CD8-positive, alpha-beta memory T cell (primary cell): ENCODE results near the gene CDCA7. TPM values are rescaled to one million over a fixed set of nuclear protein-coding genes. Genes with fewer than 3 reads are reported as not detected.
"Not testable (repeated sequence)": the region's sequence is repeated elsewhere in the genome, so short reads cannot be mapped to it uniquely, and the experiment has no call there.

Experiments used
- CTCF ChIA-PET: fragments of 350-600 bp; sonication (Branson Sonifier 250); formaldehyde crosslinking; loops from one replicate; lab custom pipeline; 2021; ENCODE audit warnings: antibody characterized with exemption; lab: Charles Lee
- POLR2A ChIA-PET: fragments of 350-600 bp; sonication (Branson Sonifier 250); formaldehyde crosslinking; loops from one replicate; lab custom pipeline; 2021; ENCODE audit warnings: antibody characterized with exemption; lab: Charles Lee
- DNase-seq, 5 donors: peaks; one replicate each; pipeline versions ENCODE4 v3.0.0 to v3.0.0-alpha.2; 2020 to 2022; ENCODE audit warnings: mixed read lengths in 1 of 5
- H3K27ac ChIP-seq: one replicate; pipeline ENCODE4 v1.7.0; 2013; ENCODE audit warnings: low read depth, mild to moderate bottlenecking, low read length, moderate library complexity
- H3K27me3 ChIP-seq: 2 replicates; pipeline ENCODE4 v1.7.0; 2013; ENCODE audit warnings: low read length, mild to moderate bottlenecking; ENCODE audit not compliant: insufficient read depth, poor library complexity, severe bottlenecking
- H3K36me3 ChIP-seq: 2 replicates; pipeline ENCODE4 v1.7.0; 2013; ENCODE audit warnings: mild to moderate bottlenecking, low read length, moderate library complexity; ENCODE audit not compliant: insufficient read depth
- H3K4me1 ChIP-seq: 2 replicates; pipeline ENCODE4 v1.7.0; 2013; ENCODE audit warnings: mild to moderate bottlenecking, low read length, moderate library complexity; ENCODE audit not compliant: insufficient read depth
- H3K4me3 ChIP-seq: 2 replicates; pipeline ENCODE4 v1.7.0; 2013; ENCODE audit warnings: mild to moderate bottlenecking, low read length
- H3K9me3 ChIP-seq: 2 replicates; pipeline ENCODE4 v1.7.0; 2013; ENCODE audit warnings: mild to moderate bottlenecking, low read length
- H3K27ac Mint-ChIP-seq, 8 donors: one replicate each; pipeline ENCODE4 v1.8.0; 2020 to 2021; ENCODE audit warnings: mixed read lengths in 8 of 8, mild to moderate bottlenecking in 6 of 8, inconsistent platforms in 3 of 8, moderate library complexity in 3 of 8
- H3K27me3 Mint-ChIP-seq, 2 donors: one replicate each; pipeline ENCODE4 v1.8.0; 2020 to 2021; ENCODE audit warnings: mixed read lengths in 2 of 2, mild to moderate bottlenecking in 1 of 2, moderate library complexity in 1 of 2
- H3K36me3 Mint-ChIP-seq, 3 donors: one replicate each; pipeline ENCODE4 v1.8.0; 2020 to 2021; ENCODE audit warnings: mixed read lengths in 3 of 3, inconsistent platforms in 1 of 3, mild to moderate bottlenecking in 1 of 3
- H3K4me1 Mint-ChIP-seq, 3 donors: one replicate each; pipeline ENCODE4 v1.8.0; 2020 to 2021; ENCODE audit warnings: mixed read lengths in 3 of 3, inconsistent platforms in 1 of 3, mild to moderate bottlenecking in 1 of 3
- H3K4me3 Mint-ChIP-seq, 7 donors: one replicate each; pipeline ENCODE4 v1.8.0; 2020 to 2021; ENCODE audit warnings: mixed read lengths in 7 of 7, mild to moderate bottlenecking in 6 of 7, moderate library complexity in 4 of 7, inconsistent platforms in 2 of 7
- H3K9me3 Mint-ChIP-seq, 5 donors: one replicate each; pipeline ENCODE4 v1.8.0; 2020 to 2022; ENCODE audit warnings: mixed read lengths in 5 of 5, mild to moderate bottlenecking in 3 of 5, moderate library complexity in 2 of 5, inconsistent platforms in 1 of 5
- polyA plus RNA-seq: library from polyadenylated mRNA; unstranded; fragments of 300-500 nt; fragmentation: Illumina TruSeq; gene quantifications from one replicate; pipeline ENCODE4 v1.2.3, GENCODE V29; 2021
- total RNA-seq, 2 experiments: library from RNA; stranded (reverse); gene quantifications; one replicate each; pipeline ENCODE4 v1.2.3, GENCODE V29; 2021

The CDCA7 gene
- total and polyA plus RNA-seq, 3 experiments from 2014 or later, result 5.0 to 25.9 (median 23.5) TPM

DNA sequence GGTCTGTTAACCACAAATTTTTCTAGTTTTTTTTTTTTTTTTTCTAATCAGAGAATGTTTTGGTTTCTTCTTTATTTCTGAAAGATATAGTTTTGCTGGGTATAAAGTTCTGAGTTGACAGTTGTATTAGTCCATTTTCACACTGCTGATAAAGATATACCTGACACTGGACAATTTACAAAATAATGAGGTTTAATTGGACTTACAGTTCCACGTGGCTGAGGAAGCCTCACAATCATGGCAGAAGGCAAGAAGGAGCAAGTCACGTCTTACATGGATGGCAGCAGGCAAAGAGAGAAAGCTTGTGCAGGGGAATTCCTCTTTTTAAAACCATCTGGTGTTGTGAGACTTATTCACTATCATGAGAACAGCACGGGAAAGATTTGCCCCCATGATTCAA lies 21.7 kb upstream of the CDCA7 start:
- Mint-ChIP-seq H3K9me3 (peaks cover 38 to 51% (median 43%) of the 10 kb centered on the region in 5 donors), H3K27me3 (peaks cover 10 to 22% of the 10 kb centered on the region in 2 donors)
- POLR2A ChIA-PET, result not testable (repeated sequence)

DNA sequence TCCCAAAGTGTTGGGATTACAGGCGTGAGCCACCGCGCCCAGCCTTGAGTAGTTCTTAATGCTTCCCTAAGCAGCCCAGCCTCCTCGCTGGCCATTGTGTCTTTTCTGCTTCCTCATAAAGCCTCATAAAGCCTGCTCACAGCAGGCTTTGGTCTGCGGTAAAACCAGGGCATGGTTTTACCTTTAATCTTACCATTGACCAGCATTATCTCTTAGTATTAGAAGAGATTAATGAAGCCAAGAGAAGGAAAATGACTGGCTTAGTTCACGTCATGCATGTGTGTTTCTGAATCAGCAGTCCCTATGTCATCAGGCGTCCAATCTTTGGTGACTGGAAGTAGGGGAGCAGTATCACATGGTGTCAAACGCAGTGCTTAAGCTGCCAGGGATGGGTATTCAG lies 14.9 kb upstream of the CDCA7 start:
- POLR2A ChIA-PET, result no interaction called here
- Histone ChIP-seq H3K27me3 (no peaks in the 10 kb centered on the region), H3K27ac (no peak overlapping the region), H3K4me3 (no peak overlapping the region), H3K4me1 (no peaks in the 10 kb centered on the region), H3K36me3 (no peaks in the 10 kb centered on the region), H3K9me3 (no peaks in the 10 kb centered on the region)
- peaks cover 0 to 2% (median 0%) of the 10 kb centered on the region in 3 donors for H3K36me3 Mint-ChIP-seq
- no peak overlapping the region for H3K27ac Mint-ChIP-seq
- H3K4me1 Mint-ChIP-seq, result no peaks in the 10 kb centered on the region
- H3K9me3 Mint-ChIP-seq, result peaks cover 0 to 10% (median 5%) of the 10 kb centered on the region in 5 donors
- CTCF ChIA-PET, result no interaction called here
- no peak overlapping the region for H3K4me3 Mint-ChIP-seq
- DNase-seq, result no peak
- H3K27me3 Mint-ChIP-seq, result peaks cover 11 to 25% of the 10 kb centered on the region in 2 donors

More for the DNA sequence above, 21.7 kb upstream of the CDCA7 start:
- H3K27ac ChIP-seq, H3K4me3 ChIP-seq, CTCF ChIA-PET, H3K27ac Mint-ChIP-seq, H3K4me1 ChIP-seq, H3K36me3 ChIP-seq, H3K4me3 Mint-ChIP-seq, H3K27me3 ChIP-seq, H3K9me3 ChIP-seq, H3K4me1 Mint-ChIP-seq, DNase-seq: not testable (repeated sequence)
- peaks cover 0 to 15% (median 2%) of the 10 kb centered on the region in 3 donors for H3K36me3 Mint-ChIP-seq

DNA sequence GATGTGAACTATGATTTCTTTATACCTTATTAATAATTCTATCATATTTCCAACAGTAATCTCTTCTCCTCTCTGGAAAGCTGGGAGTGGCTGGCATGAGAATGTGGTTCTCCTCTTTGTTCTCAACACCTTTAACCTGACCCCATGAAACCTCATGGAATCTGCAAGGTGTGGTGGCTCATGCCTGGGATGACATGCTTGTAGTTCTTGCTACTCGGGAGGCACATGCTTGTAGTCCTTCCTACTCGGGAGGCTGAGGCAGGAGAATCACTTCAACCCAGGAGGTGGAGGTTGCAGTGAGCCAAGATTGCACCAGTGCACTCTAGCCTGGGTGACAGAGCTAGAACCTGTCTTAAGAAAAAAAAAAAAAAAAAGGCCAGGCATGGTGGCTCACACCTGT lies 10.8 kb upstream of the CDCA7 start:
- no peaks in the 10 kb centered on the region for H3K4me1 Mint-ChIP-seq
- CTCF ChIA-PET, result interaction anchor here (0.7 kb wide), 1 partner anchor 725 kb away, joined by 4 read pairs; no protein-coding TSS in a partner anchor

DNA sequence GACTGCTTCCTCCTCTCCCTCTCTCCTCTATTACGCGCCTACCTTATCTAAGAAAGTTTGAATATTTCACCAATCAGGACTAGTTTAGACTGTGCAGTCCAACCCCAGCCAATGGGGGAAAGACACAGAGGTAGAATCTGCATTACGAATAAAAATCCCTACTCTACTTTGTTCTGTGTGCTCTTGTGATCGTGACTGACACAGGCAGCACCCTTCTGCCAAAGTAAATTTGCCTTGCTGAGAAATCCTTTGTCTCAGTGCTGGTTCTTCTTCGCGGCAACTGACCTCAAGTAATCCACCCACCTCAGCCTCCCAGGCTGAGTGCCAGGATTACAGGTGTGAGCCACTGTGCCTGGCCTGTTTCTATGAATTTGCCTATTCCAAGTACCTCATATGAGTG lies 8.6 kb upstream of the CDCA7 start:
- Mint-ChIP-seq H3K4me1 (no peaks in the 10 kb centered on the region), H3K36me3 (no peaks in the 10 kb centered on the region)

More for the DNA sequence above, 10.8 kb upstream of the CDCA7 start:
- POLR2A ChIA-PET, result no interaction called here
- Histone ChIP-seq H3K9me3 (no peaks in the 10 kb centered on the region), H3K4me3 (no peak overlapping the region), H3K27ac (no peak overlapping the region), H3K4me1 (no peaks in the 10 kb centered on the region), H3K27me3 (no peaks in the 10 kb centered on the region), H3K36me3 (no peaks in the 10 kb centered on the region)
- Mint-ChIP-seq H3K36me3 (no peaks in the 10 kb centered on the region), H3K27ac (no peak overlapping the region), H3K27me3 (peaks cover 0 to 2% of the 10 kb centered on the region in 2 donors), H3K4me3 (no peak overlapping the region), H3K9me3 (peaks cover 8 to 10% (median 9%) of the 10 kb centered on the region in 5 donors)
- DNase-seq, result no peak

DNA sequence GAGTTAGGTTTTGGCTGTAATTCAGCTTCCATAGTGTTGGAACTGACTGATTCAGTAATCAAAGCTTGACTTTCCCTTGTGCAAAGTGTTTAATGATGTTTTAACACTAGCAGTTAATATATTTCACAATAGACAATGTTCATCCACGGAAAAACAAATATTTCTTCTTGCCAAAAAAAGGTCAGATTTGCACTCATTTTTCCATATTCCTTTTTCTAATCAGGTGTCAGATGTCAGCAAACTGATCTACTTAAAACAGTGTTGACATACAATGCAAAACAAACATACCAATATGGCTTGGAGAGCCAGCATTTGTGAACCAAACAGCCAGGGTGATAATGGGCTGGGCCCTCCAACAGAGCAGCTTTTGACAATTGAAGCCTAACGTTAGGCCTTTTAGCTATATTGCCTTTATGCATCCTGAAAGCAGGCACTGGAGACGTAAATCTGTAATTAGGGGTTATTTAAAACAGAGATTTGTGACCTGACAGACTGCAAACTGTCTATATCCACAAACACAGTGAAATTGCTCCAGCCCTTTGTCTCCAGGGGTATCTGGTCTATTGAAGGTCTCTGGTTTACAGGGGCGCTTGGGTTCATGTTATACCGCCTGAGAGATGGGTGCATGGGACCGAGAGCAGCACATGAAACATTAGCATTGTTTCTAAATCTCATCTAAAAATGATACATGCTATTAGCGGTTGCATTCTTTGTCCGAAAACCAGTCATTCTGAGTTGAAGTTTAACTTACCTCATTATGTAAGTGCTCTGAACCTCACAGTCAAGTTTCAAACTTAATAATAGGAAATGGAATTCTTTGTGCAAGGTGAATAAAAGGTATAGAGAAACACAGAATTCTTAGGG lies 7.1 kb upstream of the CDCA7 start:
- no peaks in the 10 kb centered on the region for H3K4me1 Mint-ChIP-seq
- peaks cover 4 to 22% of the 10 kb centered on the region in 2 donors for H3K27me3 Mint-ChIP-seq
- peaks cover 8 to 11% (median 9%) of the 10 kb centered on the region in 5 donors for H3K9me3 Mint-ChIP-seq
- no peak for DNase-seq
- no peak overlapping the region for H3K4me3 ChIP-seq
- no peaks in the 10 kb centered on the region for H3K4me1 ChIP-seq
- POLR2A ChIA-PET, result no interaction called here
- H3K36me3 Mint-ChIP-seq, result no peaks in the 10 kb centered on the region
- H3K9me3 ChIP-seq, result no peaks in the 10 kb centered on the region
- H3K27ac ChIP-seq, result no peak overlapping the region
- CTCF ChIA-PET, result no interaction called here
- peaks cover 1% of the 10 kb centered on the region for H3K27me3 ChIP-seq
- H3K27ac Mint-ChIP-seq, result no peak overlapping the region
- no peaks in the 10 kb centered on the region for H3K36me3 ChIP-seq
- no peak overlapping the region for H3K4me3 Mint-ChIP-seq

More for the DNA sequence above, 8.6 kb upstream of the CDCA7 start:
- Histone ChIP-seq H3K27me3 (no peaks in the 10 kb centered on the region), H3K4me3 (no peak overlapping the region), H3K27ac (no peak overlapping the region), H3K36me3 (no peaks in the 10 kb centered on the region), H3K9me3 (no peaks in the 10 kb centered on the region), H3K4me1 (no peaks in the 10 kb centered on the region)
- H3K4me3 Mint-ChIP-seq, result no peak overlapping the region
- POLR2A ChIA-PET, result no interaction called here
- CTCF ChIA-PET, result no interaction called here
- H3K27ac Mint-ChIP-seq, result no peak overlapping the region
- DNase-seq, result no peak
- peaks cover 8 to 10% (median 9%) of the 10 kb centered on the region in 5 donors for H3K9me3 Mint-ChIP-seq
- H3K27me3 Mint-ChIP-seq, result peaks cover 2 to 9% of the 10 kb centered on the region in 2 donors

DNA sequence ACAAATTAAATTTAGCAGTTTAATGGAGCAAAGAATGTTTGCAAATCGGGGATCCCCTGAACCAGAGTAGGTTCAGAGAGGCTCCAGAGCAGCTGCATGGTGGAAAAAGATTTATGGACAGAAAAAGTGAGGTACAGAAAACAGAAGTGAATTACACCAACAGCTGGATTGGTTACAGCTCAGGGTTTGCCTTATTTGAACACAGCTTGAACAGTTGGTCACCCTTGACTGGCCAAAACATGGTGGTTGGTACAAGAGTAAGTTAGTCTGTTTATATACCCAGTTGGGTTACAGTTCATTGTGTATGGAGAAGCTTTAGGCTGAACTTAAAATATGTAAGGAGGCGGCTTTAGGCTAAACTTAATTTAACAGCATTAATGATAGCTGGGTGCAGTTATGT lies 5.4 kb upstream of the CDCA7 start:
- no peak overlapping the region for H3K27ac ChIP-seq
- POLR2A ChIA-PET, result no interaction called here

DNA sequence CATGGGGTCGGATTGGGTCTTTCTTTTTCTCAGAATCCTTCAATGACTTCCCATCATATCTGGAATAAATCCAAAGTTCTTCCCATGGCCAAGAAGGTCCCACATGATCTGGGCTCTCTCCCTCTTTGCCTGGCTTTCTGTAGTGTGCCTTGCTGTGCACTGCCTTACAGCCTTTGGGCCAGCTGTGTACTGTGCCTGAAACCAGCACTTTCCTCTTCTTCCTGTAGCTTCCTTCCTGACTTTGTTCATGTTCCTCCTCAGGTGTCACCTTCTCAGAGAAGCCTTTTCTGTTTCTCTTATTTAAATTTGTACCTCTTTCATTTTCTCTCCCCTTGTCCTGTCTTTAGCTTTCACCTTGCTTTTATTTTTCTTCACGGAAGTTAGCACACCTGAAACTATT lies 4.3 kb upstream of the CDCA7 start:
- Mint-ChIP-seq H3K36me3 (no peaks in the 10 kb centered on the region), H3K4me3 (no peak overlapping the region), H3K27me3 (peaks cover 9 to 41% of the 10 kb centered on the region in 2 donors), H3K27ac (no peak overlapping the region), H3K4me1 (peaks cover 11 to 15% (median 14%) of the 10 kb centered on the region in 3 donors), H3K9me3 (peaks cover 7 to 9% (median 8%) of the 10 kb centered on the region in 5 donors)
- CTCF ChIA-PET, result no interaction called here
- no peak overlapping the region for H3K27ac ChIP-seq
- POLR2A ChIA-PET, result no interaction called here
- no peaks in the 10 kb centered on the region for H3K36me3 ChIP-seq
- H3K4me1 ChIP-seq, result peaks cover 10% of the 10 kb centered on the region
- no peak for DNase-seq
- H3K27me3 ChIP-seq, result peaks cover 15% of the 10 kb centered on the region
- no peaks in the 10 kb centered on the region for H3K9me3 ChIP-seq
- no peak overlapping the region for H3K4me3 ChIP-seq

More for the DNA sequence above, 5.4 kb upstream of the CDCA7 start:
- CTCF ChIA-PET, result no interaction called here
- no peak overlapping the region for H3K4me3 Mint-ChIP-seq
- H3K27me3 Mint-ChIP-seq, result peaks cover 8 to 38% of the 10 kb centered on the region in 2 donors
- no peak overlapping the region for H3K27ac Mint-ChIP-seq
- H3K36me3 ChIP-seq, result no peaks in the 10 kb centered on the region
- H3K4me1 ChIP-seq, result peaks cover 7% of the 10 kb centered on the region
- H3K4me3 ChIP-seq, result no peak overlapping the region
- H3K9me3 ChIP-seq, result no peaks in the 10 kb centered on the region
- no peak for DNase-seq
- H3K27me3 ChIP-seq, result peaks cover 12% of the 10 kb centered on the region
- H3K36me3 Mint-ChIP-seq, result no peaks in the 10 kb centered on the region
- peaks cover 9 to 12% (median 11%) of the 10 kb centered on the region in 3 donors for H3K4me1 Mint-ChIP-seq
- peaks cover 8 to 11% (median 9%) of the 10 kb centered on the region in 5 donors for H3K9me3 Mint-ChIP-seq

DNA sequence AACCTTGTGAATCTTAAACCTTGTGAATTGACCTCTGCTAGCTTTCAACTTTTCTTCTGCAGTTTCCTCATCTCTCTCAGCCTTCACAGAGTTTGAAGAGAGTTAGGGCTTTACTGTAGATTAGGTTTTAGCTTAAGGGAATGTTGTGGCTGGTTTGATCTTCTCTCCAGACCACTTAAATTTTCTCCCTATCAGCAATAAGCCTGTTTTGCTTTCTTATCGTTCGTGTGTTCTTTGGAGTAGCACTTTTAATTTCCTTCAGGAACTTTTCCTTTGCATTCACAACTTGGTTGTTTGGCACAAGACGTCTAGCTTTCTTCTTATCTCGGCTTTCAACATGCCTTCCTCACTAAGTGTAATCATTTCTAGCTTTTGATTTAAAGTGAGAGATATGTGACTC lies 2.8 kb upstream of the CDCA7 start:
- Histone ChIP-seq H3K27me3 (peaks cover 15% of the 10 kb centered on the region), H3K4me3 (no peak overlapping the region), H3K36me3 (no peaks in the 10 kb centered on the region), H3K9me3 (no peaks in the 10 kb centered on the region), H3K4me1 (peaks cover 15% of the 10 kb centered on the region), H3K27ac (no peak overlapping the region)
- ChIA-PET CTCF (no interaction called here), POLR2A (no interaction called here)
- peaks cover 0 to 3% (median 0%) of the 10 kb centered on the region in 5 donors for H3K9me3 Mint-ChIP-seq
- H3K4me3 Mint-ChIP-seq, result no peak overlapping the region
- H3K27ac Mint-ChIP-seq, result no peak overlapping the region
- H3K4me1 Mint-ChIP-seq, result peaks cover 22 to 29% (median 27%) of the 10 kb centered on the region in 3 donors
- H3K27me3 Mint-ChIP-seq, result peaks cover 22 to 54% of the 10 kb centered on the region in 2 donors
- DNase-seq, result no peak
- H3K36me3 Mint-ChIP-seq, result no peaks in the 10 kb centered on the region
